DND-41 (cell line): ENCODE results near the gene LMF1.

Source experiments
- ATAC-seq: fragments of 200-7000 bp; cut with Tn5 transposase; 3 replicates; pipeline ENCODE4 v1.9.1; 2021; ENCODE audit warnings: low read depth; ENCODE audit not compliant: insufficient read depth
- DNase-seq: peaks from one replicate; pipeline ENCODE4 v3.0.0-alpha.2; 2020
- H2AFZ ChIP-seq: 2 replicates; pipeline ENCODE4 v1.6.0; 2012; ENCODE audit warnings: low read depth, low read length
- H3K27ac ChIP-seq: 2 replicates; pipeline ENCODE4 v1.5.1; 2012; ENCODE audit warnings: low read length, inconsistent platforms
- H3K27me3 ChIP-seq: fragments of 200-600 bp; sonication (generic); 2 replicates; pipeline ENCODE4 v1.6.0; 2012; ENCODE audit warnings: low read length, mild to moderate bottlenecking, inconsistent platforms; ENCODE audit not compliant: insufficient read depth, poor library complexity
- H3K36me3 ChIP-seq: 2 replicates; pipeline ENCODE4 v1.5.1; 2012; ENCODE audit warnings: low read length, inconsistent platforms; ENCODE audit not compliant: insufficient read depth
- H3K4me1 ChIP-seq: 2 replicates; pipeline ENCODE4 v1.5.1; 2012; ENCODE audit warnings: mild to moderate bottlenecking, low read length; ENCODE audit not compliant: insufficient read depth
- H3K4me2 ChIP-seq: 2 replicates; pipeline ENCODE4 v1.6.0; 2012; ENCODE audit warnings: mild to moderate bottlenecking, moderate library complexity, low read length, inconsistent platforms; ENCODE audit not compliant: insufficient read depth
- H3K4me3 ChIP-seq, 2 experiments: fragments of 200-600 bp in 1 of 2; shearing (Covaris generic) in 1 of 2; 2 replicates each; pipeline ENCODE4 v1.5.1; 2012 to 2016; ENCODE audit warnings: inconsistent platforms in 2 of 2, low read length in 2 of 2, mild to moderate bottlenecking in 2 of 2, low read depth in 1 of 2, moderate library complexity in 1 of 2
- H3K79me2 ChIP-seq: 2 replicates; pipeline ENCODE4 v1.6.0; 2012; ENCODE audit warnings: low read length, inconsistent platforms; ENCODE audit not compliant: insufficient read depth
- H3K9ac ChIP-seq: 2 replicates; pipeline ENCODE4 v1.6.0; 2012; ENCODE audit warnings: low read depth, mild to moderate bottlenecking, inconsistent platforms, low read length, moderate library complexity
- H3K9me3 ChIP-seq: 2 replicates; pipeline ENCODE4 v1.5.1; 2012; ENCODE audit warnings: low read length, moderate library complexity, mild to moderate bottlenecking, inconsistent platforms; ENCODE audit not compliant: insufficient read depth, severe bottlenecking
- H4K20me1 ChIP-seq: 2 replicates; pipeline ENCODE4 v1.6.0; 2012; ENCODE audit warnings: low read length; ENCODE audit not compliant: insufficient read depth
- EZH2 ChIP-seq: IDR thresholded peaks from 3 replicates; pipeline ENCODE4 v1.6.1; 2012; ENCODE audit warnings: borderline replicate concordance, low read depth, mild to moderate bottlenecking, moderate library complexity, low read length, inconsistent platforms; ENCODE audit not compliant: severe bottlenecking
- TF ChIP-seq, protein P1 (sequence below): IDR thresholded peaks from 2 replicates; pipeline ENCODE4 v1.5.1; 2012; ENCODE audit warnings: borderline replicate concordance, low read length, moderate library complexity, mild to moderate bottlenecking; ENCODE audit not compliant: poor library complexity, severe bottlenecking; ENCODE audit errors: extremely low read depth

The LMF1 gene

DNA sequence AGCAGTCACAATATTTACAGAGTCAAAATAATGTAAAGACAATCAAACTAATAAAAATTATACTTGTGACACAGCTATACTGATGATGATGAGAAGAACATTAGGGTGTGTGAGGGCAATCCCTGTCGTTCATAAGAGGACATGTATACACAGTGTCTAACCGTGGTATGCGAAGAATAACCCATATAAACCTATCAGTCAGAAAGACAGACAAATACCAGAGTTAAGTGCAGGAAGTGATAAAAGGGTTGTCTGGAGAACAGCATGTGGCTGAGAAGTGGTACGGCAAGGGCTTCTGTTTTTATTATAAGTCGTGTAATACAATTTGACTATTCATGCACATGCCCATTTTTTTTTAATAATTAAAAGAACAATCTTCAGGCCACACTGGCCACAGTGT lies 46.7 kb downstream of the LMF1 start:
- ATAC-seq: no peak

DNA sequence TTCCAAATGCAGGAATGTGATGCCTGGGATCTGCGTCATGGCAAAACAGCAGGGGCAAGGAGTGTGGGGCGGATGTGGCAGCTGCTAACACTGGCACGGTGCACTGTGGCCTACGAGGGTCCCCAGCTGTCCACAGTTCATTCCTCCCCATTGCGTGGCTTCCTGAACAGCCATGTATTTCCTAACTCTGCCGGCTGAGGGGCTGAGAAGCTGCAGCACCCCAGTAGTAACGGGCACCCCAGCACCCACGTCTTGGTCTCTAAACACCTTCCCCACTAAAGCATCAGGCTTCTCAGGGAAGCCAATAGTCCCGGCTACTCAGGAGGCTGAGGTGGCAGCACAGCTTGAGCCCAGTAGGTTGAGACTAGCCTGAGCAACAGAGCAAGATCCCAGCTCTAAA lies 47.6 kb downstream of the LMF1 start:
- ATAC-seq: no peak
- TF ChIP-seq, protein P1, sequence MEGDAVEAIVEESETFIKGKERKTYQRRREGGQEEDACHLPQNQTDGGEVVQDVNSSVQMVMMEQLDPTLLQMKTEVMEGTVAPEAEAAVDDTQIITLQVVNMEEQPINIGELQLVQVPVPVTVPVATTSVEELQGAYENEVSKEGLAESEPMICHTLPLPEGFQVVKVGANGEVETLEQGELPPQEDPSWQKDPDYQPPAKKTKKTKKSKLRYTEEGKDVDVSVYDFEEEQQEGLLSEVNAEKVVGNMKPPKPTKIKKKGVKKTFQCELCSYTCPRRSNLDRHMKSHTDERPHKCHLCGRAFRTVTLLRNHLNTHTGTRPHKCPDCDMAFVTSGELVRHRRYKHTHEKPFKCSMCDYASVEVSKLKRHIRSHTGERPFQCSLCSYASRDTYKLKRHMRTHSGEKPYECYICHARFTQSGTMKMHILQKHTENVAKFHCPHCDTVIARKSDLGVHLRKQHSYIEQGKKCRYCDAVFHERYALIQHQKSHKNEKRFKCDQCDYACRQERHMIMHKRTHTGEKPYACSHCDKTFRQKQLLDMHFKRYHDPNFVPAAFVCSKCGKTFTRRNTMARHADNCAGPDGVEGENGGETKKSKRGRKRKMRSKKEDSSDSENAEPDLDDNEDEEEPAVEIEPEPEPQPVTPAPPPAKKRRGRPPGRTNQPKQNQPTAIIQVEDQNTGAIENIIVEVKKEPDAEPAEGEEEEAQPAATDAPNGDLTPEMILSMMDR: no peak
- no peak for TF ChIP-seq EZH2
- H3K27me3 ChIP-seq: no peaks in the 10 kb centered on the region

More for the DNA sequence above, 46.7 kb downstream of the LMF1 start:
- no peaks in the 10 kb centered on the region for H3K79me2 ChIP-seq
- no peak overlapping the region for H3K4me2 ChIP-seq
- no peak for DNase-seq
- no peak overlapping the region for H3K9ac ChIP-seq
- no peak overlapping the region for H2AFZ ChIP-seq
- H3K36me3 ChIP-seq: peaks cover 21% of the 10 kb centered on the region; the same call in 1 of the 2 replicates
- H4K20me1 ChIP-seq: peaks cover 7% of the 10 kb centered on the region; the same call in 1 of the 2 replicates
- H3K9me3 ChIP-seq: no peaks in the 10 kb centered on the region
- no peak overlapping the region for H3K4me3 ChIP-seq
- H3K27ac ChIP-seq: no peak overlapping the region
- H3K27me3 ChIP-seq: no peaks in the 10 kb centered on the region
- TF ChIP-seq, protein P1: no peak
- no peak for TF ChIP-seq EZH2
- no peaks in the 10 kb centered on the region for H3K4me1 ChIP-seq

DNA sequence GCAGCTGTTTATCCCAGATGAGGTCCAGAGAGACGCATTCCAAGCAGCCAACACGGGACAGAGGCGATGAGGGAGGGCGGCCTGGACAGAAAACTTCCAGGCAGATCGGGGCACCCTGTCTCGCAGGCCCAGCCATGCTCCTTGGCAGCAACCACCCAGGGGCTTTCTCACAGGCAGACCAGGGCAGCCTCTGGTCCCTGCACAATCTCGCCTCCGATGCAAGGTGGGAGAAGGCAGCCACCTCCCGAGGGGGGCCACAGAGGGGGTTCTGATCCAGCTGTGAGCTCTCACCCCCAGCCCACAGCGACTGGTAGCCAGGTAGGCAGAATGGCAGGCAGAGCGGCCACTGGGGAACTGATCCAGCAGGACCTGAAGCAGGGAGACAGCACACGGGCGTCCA lies 48.7 kb downstream of the LMF1 start:
- Histone ChIP-seq H3K79me2 (no peaks in the 10 kb centered on the region), H4K20me1 (peaks cover 7% of the 10 kb centered on the region; the same call in 1 of the 2 replicates), H3K36me3 (peaks cover 20% of the 10 kb centered on the region; the same call in 1 of the 2 replicates), H3K9ac (no peak overlapping the region), H3K4me2 (no peak overlapping the region), H3K4me3 (no peak overlapping the region), H3K4me1 (no peaks in the 10 kb centered on the region), H2AFZ (no peak overlapping the region), H3K27ac (no peak overlapping the region), H3K27me3 (no peaks in the 10 kb centered on the region), H3K9me3 (no peaks in the 10 kb centered on the region)
- TF ChIP-seq, protein P1: no peak
- TF ChIP-seq EZH2: no peak
- no peak for DNase-seq
- no peak for ATAC-seq

More for the DNA sequence above, 47.6 kb downstream of the LMF1 start:
- Histone ChIP-seq H3K4me3 (no peak overlapping the region), H2AFZ (no peak overlapping the region), H3K9ac (no peak overlapping the region), H3K4me1 (no peaks in the 10 kb centered on the region), H3K36me3 (peaks cover 21% of the 10 kb centered on the region; the same call in 1 of the 2 replicates), H3K27ac (no peak overlapping the region), H4K20me1 (peaks cover 7% of the 10 kb centered on the region; the same call in 1 of the 2 replicates), H3K9me3 (no peaks in the 10 kb centered on the region), H3K4me2 (no peak overlapping the region), H3K79me2 (no peaks in the 10 kb centered on the region)
- DNase-seq: no peak

DNA sequence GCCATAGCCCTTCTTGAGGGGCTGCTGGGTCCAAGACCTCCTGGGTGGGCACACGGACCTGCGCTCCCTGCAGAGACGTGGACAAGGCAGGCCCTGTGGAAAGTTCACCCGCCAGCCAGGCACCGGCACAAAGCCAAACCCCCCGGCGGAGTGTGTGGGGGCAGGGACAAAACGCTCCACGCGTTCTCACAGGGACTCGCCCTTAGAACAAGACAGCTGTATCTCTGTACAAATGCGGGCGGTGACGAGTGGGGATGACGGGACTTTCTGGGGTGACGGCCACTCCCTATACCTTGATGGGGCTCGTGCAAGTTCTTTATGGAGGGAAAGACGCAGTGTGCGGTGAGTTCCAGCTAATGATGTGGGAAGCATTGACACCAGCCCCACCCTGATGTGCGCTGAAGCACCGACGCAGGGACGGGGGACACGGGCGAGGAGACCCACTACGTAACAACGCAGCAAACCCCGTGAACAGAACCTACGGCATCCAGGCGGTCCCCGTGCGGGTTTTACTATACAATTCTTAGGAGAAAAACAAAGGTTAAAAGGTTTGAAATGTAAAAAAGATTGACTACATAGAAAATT lies 49.4 kb downstream of the LMF1 start:
- DNase-seq (no peak), ATAC-seq (no peak)
- no peak overlapping the region for H3K9ac ChIP-seq
- no peaks in the 10 kb centered on the region for H3K9me3 ChIP-seq
- no peaks in the 10 kb centered on the region for H3K27me3 ChIP-seq
- no peaks in the 10 kb centered on the region for H3K79me2 ChIP-seq
- peaks cover 7% of the 10 kb centered on the region; the same call in 1 of the 2 replicates for H4K20me1 ChIP-seq
- H3K36me3 ChIP-seq: peaks cover 17% of the 10 kb centered on the region; the same call in 1 of the 2 replicates
- no peak overlapping the region for H2AFZ ChIP-seq
- no peak overlapping the region for H3K27ac ChIP-seq
- TF ChIP-seq, protein P1: no peak
- TF ChIP-seq EZH2: no peak
- no peaks in the 10 kb centered on the region for H3K4me1 ChIP-seq
- H3K4me2 ChIP-seq: no peak overlapping the region
- H3K4me3 ChIP-seq: no peak overlapping the region
